Spleen (tissue), 11 donors: Measurements from ENCODE around the gene VSIG4. TPM values are rescaled to one million over a fixed set of nuclear protein-coding genes. Genes with fewer than 3 reads are reported as not detected.

Experiments used
- DNase-seq: peaks from one replicate; pipeline ENCODE4 v3.0.0-alpha.2; 2020
- H3K27ac ChIP-seq, 8 donors: fragments of 200-600 bp; sonication (generic) in 7 of 8; 1 replicate in 4 of 8; 2 replicates in 4 of 8; pipeline versions ENCODE4 v1.5.0 to v1.8.0; 2016 to 2021; ENCODE audit warnings: inconsistent platforms in 4 of 8, mild to moderate bottlenecking in 4 of 8, moderate library complexity in 1 of 8
- H3K27me3 ChIP-seq, 7 donors: fragments of 200-600 bp; sonication (generic) in 6 of 7; replicated peaks in 1 of 7; 1 replicate in 4 of 7; 2 replicates in 3 of 7; pipeline versions ENCODE4 v1.5.0 to v1.8.0; 2016 to 2021; ENCODE audit warnings: inconsistent platforms in 3 of 7, mild to moderate bottlenecking in 1 of 7
- H3K36me3 ChIP-seq, 6 donors: fragments of 200-600 bp; sonication (generic) in 5 of 6; 1 replicate in 4 of 6; 2 replicates in 2 of 6; pipeline versions ENCODE4 v1.5.0 to v1.8.0; 2016 to 2021; ENCODE audit warnings: inconsistent platforms in 2 of 6
- H3K4me1 ChIP-seq, 6 donors: fragments of 200-600 bp; sonication (generic) in 5 of 6; 1 replicate in 3 of 6; 2 replicates in 3 of 6; pipeline versions ENCODE4 v1.5.0 to v1.8.0; 2016 to 2021; ENCODE audit warnings: inconsistent platforms in 3 of 6
- H3K4me3 ChIP-seq, 8 donors: fragments of 200-600 bp; sonication (generic) in 7 of 8; 1 replicate in 4 of 8; 2 replicates in 4 of 8; pipeline versions ENCODE4 v1.5.0 to v1.8.0; 2016 to 2021; ENCODE audit warnings: inconsistent platforms in 4 of 8, mild to moderate bottlenecking in 4 of 8, moderate library complexity in 2 of 8
- H3K9me3 ChIP-seq, 8 donors: fragments of 200-600 bp; sonication (generic) in 7 of 8; 1 replicate in 4 of 8; 2 replicates in 4 of 8; pipeline versions ENCODE4 v1.5.0 to v1.8.0; 2016 to 2021; ENCODE audit warnings: inconsistent platforms in 4 of 8
- CTCF ChIP-seq, 11 experiments: fragments of 200-600 bp in 7 of 11; fragments of 450-650 bp in 4 of 11; sonication (generic) in 4 of 11; IDR thresholded peaks in 8 of 11; conservative IDR thresholded peaks in 3 of 11; 1 replicate in 7 of 11; 2 replicates in 4 of 11; pipeline versions ENCODE4 v1.4.0 to v1.8.0; 2016 to 2021; ENCODE audit warnings: antibody characterized with exemption in 11 of 11, inconsistent platforms in 4 of 11, mild to moderate bottlenecking in 1 of 11
- POLR2A ChIP-seq, 3 donors: fragments of 450-650 bp; IDR thresholded peaks; one replicate each; pipeline ENCODE4 v1.5.1; 2017; ENCODE audit warnings: antibody characterized with exemption in 3 of 3, mild to moderate bottlenecking in 1 of 3
- POLR2AphosphoS5 ChIP-seq, 3 donors: sonication (generic); formaldehyde crosslinking; IDR thresholded peaks; one replicate each; pipeline ENCODE4 v1.5.1; 2017; ENCODE audit warnings: antibody characterized with exemption in 3 of 3
- WGBS, 5 donors: extraction: QIAGEN DNeasy Blood & Tissue Kit in 3 of 5; methylation state at CpG; one replicate each; pipeline versions ENCODE4 v1.1.5 to v1.1.7; 2013 to 2018; 5-methylcytosine and 5-hydroxymethylcytosine counted together
- intact Hi-C: fragments of 100-400 bp; cut with DNase I; formaldehyde crosslinking; loops from one replicate; pipeline ENCODE4 v1.15.0; 2023; ENCODE audit warnings: low total_unique reads
- polyA plus RNA-seq, 3 donors: library from polyadenylated mRNA; stranded (reverse); fragments of 200-250 nt; gene quantifications; one replicate each; pipeline ENCODE4 v1.2.1, GENCODE V29; 2013
- total RNA-seq, 7 donors: library from RNA; depleted of rRNA in 3 of 7; stranded (reverse); fragments of >200 nt in 3 of 7; fragmentation: NEBNext Ultra II Directional in 4 of 7; extraction: Animal tissue kit (Norgen Biotek cat#: 25700) in 4 of 7; gene quantifications; one replicate each; pipeline versions ENCODE4 v1.1.0 to v1.2.1, GENCODE V29; 2016 to 2021
- donor health status: healthy with polysubstance abuse.
- donor health status: DM: no; HTN: no; CAD: no; lungs with moderate emphysema.
- donor health status: DM: no; HTN: no; CAD: no.
- donor health status: Bipolar disorder and iron deficiency.
- donor health status: healthy.
- donor health status: DM: no; HTN: no; CAD: no.
- donor health status: DM: yes; HTN: yes; CAD: no.

The VSIG4 gene
- total and polyA plus RNA-seq, 10 donors, result 6.3 to 255 (median 49.7) TPM

GRCh38 chrX:66045894-66046293 is 6.0 kb upstream of the VSIG4 start:
- DNase-seq, result no peak
- intact Hi-C loops, result no loop called here
- Histone ChIP-seq H3K27me3 (no peaks in the 10 kb centered on the region), H3K4me3 (no peak overlapping the region), H3K27ac (peak overlapping the region in 5 of 8 donors; percentile 62 to 84 (median 70)), H3K36me3 (no peaks in the 10 kb centered on the region), H3K9me3 (no peaks in the 10 kb centered on the region), H3K4me1 (peaks cover 13 to 35% (median 19%) of the 10 kb centered on the region in 6 donors)
- TF ChIP-seq POLR2A (IDR thresholded peaks at IDR 0.05), result no peak
- TF ChIP-seq CTCF (IDR thresholded peaks at IDR 0.05 in 8 of 11, conservative IDR thresholded peaks at IDR 0.05 in 3 of 11), result no peak
- TF ChIP-seq POLR2AphosphoS5 (IDR thresholded peaks at IDR 0.05), result no peak

- peaks cover 13 to 28% (median 19%) of the 10 kb centered on the region in 6 donors for H3K4me1 ChIP-seq
- no peaks in the 10 kb centered on the region for H3K9me3 ChIP-seq
- intact Hi-C loops, result no loop called here
- WGBS, 5 donors, result 78 to 100% (median 95%) methylated on average over 3 of the region's 3 CpGs
- H3K27me3 ChIP-seq, result no peaks in the 10 kb centered on the region
- H3K4me3 ChIP-seq, result no peak overlapping the region
- no peak for TF ChIP-seq POLR2AphosphoS5 (IDR thresholded peaks at IDR 0.05)
- TF ChIP-seq CTCF (IDR thresholded peaks at IDR 0.05 in 8 of 11, conservative IDR thresholded peaks at IDR 0.05 in 3 of 11), result no peak
- TF ChIP-seq POLR2A (IDR thresholded peaks at IDR 0.05), result no peak
- H3K36me3 ChIP-seq, result no peaks in the 10 kb centered on the region
- DNase-seq, result no peak
- H3K27ac ChIP-seq, result no peak overlapping the region
Observed at GRCh38 chrX:66043584-66043983, 3.7 kb upstream of the VSIG4 start.

DNA sequence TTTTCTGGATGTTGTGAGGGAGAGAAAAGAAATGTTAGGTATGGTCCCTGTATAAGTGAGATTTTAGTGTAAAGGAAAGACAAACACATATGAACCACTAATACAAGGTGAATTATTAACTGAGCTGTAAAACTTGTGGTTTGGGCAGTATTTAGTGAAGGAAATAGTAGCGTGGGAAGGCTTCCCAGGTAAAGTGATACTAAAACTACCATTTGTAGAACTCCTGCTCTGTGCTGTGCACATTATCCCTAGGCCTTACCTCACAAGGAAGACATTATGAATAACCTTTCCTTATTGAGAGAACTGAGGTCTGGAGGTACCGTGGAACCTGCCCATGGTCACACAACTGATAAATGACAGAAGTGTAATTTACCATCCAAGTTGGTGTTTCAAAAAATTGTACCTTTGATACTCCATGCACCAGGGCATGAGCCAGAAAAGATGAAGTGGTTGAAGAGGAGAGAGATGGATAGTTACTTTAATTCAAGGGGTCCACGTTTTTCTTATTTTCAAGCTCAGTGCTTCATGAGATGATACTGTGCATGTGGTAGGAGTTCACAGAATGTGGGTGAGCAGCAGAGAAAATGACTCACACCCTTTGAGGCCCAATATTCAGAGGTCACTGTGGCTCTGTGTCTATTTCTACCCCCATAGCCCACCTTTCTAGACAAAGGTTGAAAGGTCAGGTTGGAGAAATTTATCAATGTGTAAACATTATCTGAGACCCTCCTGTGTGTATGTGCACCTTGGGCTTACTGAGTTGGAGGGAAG is 2.6 kb upstream of the VSIG4 start:
- H3K4me3 ChIP-seq, result no peak overlapping the region
- no peaks in the 10 kb centered on the region for H3K27me3 ChIP-seq
- no peaks in the 10 kb centered on the region for H3K9me3 ChIP-seq
- no peak for DNase-seq
- H3K36me3 ChIP-seq, result no peaks in the 10 kb centered on the region
- WGBS, 5 donors, result 64 to 82% (median 70%) methylated on average over 3 of the region's 3 CpGs
- intact Hi-C loops, result no loop called here
- TF ChIP-seq CTCF (IDR thresholded peaks at IDR 0.05 in 8 of 11, conservative IDR thresholded peaks at IDR 0.05 in 3 of 11) (no peak), POLR2AphosphoS5 (IDR thresholded peaks at IDR 0.05) (no peak), POLR2A (IDR thresholded peaks at IDR 0.05) (no peak)
- H3K27ac ChIP-seq, result no peak overlapping the region
- H3K4me1 ChIP-seq, result peaks cover 13 to 19% (median 16%) of the 10 kb centered on the region in 6 donors

- no peak for DNase-seq
- peak overlapping the region in 2 of 8 donors; percentile 58 to 64 for H3K27ac ChIP-seq
- H3K9me3 ChIP-seq, result no peaks in the 10 kb centered on the region
- H3K4me1 ChIP-seq, result no peaks in the 10 kb centered on the region
- WGBS, 5 donors, result 81 to 100% (median 92%) methylated on average over 1 of the region's 1 CpG
- intact Hi-C loops, result no loop called here
- no peaks in the 10 kb centered on the region for H3K36me3 ChIP-seq
- TF ChIP-seq CTCF (IDR thresholded peaks at IDR 0.05 in 8 of 11, conservative IDR thresholded peaks at IDR 0.05 in 3 of 11), result no peak
- no peak for TF ChIP-seq POLR2A (IDR thresholded peaks at IDR 0.05)
- no peak for TF ChIP-seq POLR2AphosphoS5 (IDR thresholded peaks at IDR 0.05)
- peak overlapping the region in 1 of 8 donors; percentile 48 for H3K4me3 ChIP-seq
- no peaks in the 10 kb centered on the region for H3K27me3 ChIP-seq
Observed at GRCh38 chrX:66038115-66038514, 1.8 kb downstream of the VSIG4 start.
